WTC11 (cell line): Measurements from ENCODE around the gene FZD7.

Experiments used
- MAX ChIP-seq: sonication (generic); formaldehyde crosslinking; IDR thresholded peaks from 2 replicates; pipeline ENCODE4 v1.8.0; 2022; ENCODE audit warnings: mild to moderate bottlenecking, missing genetic modification reagents
- SP1 ChIP-seq: sonication (generic); formaldehyde crosslinking; conservative IDR thresholded peaks from 2 replicates; pipeline ENCODE4 v1.8.1; 2022; ENCODE audit warnings: missing genetic modification reagents
- TP53 ChIP-seq: sonication (generic); formaldehyde crosslinking; IDR thresholded peaks from 2 replicates; pipeline ENCODE4 v1.8.1; 2023; ENCODE audit warnings: mild to moderate bottlenecking, missing genetic modification reagents
- ZNF232 ChIP-seq: sonication (generic); formaldehyde crosslinking; IDR thresholded peaks from 2 replicates; pipeline ENCODE4 v1.8.0; 2022; ENCODE audit warnings: mild to moderate bottlenecking, missing genetic modification reagents
- TF ChIP-seq, protein P1 (sequence below): fragments of 200-600 bp; IDR thresholded peaks from 2 replicates; pipeline ENCODE4 v1.8.0; 2022; ENCODE audit warnings: antibody characterized with exemption
- TF ChIP-seq, protein P2 (sequence below): sonication (generic); formaldehyde crosslinking; IDR thresholded peaks from 2 replicates; pipeline ENCODE4 v1.8.1; 2023; ENCODE audit warnings: mild to moderate bottlenecking, missing genetic modification reagents

DNA sequence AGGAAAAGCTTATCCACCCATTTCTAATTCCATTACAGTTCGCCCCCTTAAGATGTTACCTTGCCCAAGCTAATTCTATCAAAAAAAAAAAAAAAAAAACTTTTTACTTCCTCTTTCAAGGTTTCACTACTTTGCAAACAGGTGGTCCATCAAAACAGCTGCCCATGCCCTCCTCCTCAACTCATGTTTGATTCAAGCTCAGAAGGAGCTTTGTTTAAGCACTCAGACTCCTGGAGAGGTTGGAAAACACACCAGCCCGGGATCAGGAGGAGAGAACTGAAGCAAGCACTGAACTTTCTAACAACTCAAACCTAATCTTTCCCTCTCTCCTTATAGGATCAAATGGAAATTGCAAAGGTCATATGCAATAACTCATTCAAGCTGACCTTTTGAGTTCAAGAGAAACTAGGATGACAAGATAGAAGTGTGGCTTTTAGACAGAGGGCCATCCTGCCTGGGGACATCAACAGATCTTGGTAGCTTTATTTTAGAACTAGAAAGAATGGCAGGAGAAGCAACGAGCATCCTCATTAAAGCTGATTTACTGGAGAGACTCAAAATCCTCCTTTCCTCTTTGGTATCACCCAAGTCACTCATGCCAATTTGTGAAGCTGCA is 28.3 kb upstream of the FZD7 start:
- TF ChIP-seq, protein P1, sequence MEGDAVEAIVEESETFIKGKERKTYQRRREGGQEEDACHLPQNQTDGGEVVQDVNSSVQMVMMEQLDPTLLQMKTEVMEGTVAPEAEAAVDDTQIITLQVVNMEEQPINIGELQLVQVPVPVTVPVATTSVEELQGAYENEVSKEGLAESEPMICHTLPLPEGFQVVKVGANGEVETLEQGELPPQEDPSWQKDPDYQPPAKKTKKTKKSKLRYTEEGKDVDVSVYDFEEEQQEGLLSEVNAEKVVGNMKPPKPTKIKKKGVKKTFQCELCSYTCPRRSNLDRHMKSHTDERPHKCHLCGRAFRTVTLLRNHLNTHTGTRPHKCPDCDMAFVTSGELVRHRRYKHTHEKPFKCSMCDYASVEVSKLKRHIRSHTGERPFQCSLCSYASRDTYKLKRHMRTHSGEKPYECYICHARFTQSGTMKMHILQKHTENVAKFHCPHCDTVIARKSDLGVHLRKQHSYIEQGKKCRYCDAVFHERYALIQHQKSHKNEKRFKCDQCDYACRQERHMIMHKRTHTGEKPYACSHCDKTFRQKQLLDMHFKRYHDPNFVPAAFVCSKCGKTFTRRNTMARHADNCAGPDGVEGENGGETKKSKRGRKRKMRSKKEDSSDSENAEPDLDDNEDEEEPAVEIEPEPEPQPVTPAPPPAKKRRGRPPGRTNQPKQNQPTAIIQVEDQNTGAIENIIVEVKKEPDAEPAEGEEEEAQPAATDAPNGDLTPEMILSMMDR = no peak
- TF ChIP-seq TP53 (CRISPR knock-in tag) = no peak
- TF ChIP-seq ZNF232 (CRISPR knock-in tag) = no peak
- TF ChIP-seq SP1 (CRISPR knock-in tag) = no peak
- no peak for TF ChIP-seq MAX (CRISPR knock-in tag)
- TF ChIP-seq, protein P2, sequence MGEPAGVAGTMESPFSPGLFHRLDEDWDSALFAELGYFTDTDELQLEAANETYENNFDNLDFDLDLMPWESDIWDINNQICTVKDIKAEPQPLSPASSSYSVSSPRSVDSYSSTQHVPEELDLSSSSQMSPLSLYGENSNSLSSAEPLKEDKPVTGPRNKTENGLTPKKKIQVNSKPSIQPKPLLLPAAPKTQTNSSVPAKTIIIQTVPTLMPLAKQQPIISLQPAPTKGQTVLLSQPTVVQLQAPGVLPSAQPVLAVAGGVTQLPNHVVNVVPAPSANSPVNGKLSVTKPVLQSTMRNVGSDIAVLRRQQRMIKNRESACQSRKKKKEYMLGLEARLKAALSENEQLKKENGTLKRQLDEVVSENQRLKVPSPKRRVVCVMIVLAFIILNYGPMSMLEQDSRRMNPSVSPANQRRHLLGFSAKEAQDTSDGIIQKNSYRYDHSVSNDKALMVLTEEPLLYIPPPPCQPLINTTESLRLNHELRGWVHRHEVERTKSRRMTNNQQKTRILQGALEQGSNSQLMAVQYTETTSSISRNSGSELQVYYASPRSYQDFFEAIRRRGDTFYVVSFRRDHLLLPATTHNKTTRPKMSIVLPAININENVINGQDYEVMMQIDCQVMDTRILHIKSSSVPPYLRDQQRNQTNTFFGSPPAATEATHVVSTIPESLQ (CRISPR knock-in tag) = no peak
